COR-L47 (cell line): Measurements from ENCODE around the gene KCNH1.
"Not testable (repeated sequence)": the region's sequence is repeated elsewhere in the genome, so short reads cannot be mapped to it uniquely, and the experiment has no call there.

Experiments
- DNase-seq: peaks from one replicate; lab custom pipeline; 2025; lab: John Stamatoyannopoulos, UW

KCNH1 gene

DNA sequence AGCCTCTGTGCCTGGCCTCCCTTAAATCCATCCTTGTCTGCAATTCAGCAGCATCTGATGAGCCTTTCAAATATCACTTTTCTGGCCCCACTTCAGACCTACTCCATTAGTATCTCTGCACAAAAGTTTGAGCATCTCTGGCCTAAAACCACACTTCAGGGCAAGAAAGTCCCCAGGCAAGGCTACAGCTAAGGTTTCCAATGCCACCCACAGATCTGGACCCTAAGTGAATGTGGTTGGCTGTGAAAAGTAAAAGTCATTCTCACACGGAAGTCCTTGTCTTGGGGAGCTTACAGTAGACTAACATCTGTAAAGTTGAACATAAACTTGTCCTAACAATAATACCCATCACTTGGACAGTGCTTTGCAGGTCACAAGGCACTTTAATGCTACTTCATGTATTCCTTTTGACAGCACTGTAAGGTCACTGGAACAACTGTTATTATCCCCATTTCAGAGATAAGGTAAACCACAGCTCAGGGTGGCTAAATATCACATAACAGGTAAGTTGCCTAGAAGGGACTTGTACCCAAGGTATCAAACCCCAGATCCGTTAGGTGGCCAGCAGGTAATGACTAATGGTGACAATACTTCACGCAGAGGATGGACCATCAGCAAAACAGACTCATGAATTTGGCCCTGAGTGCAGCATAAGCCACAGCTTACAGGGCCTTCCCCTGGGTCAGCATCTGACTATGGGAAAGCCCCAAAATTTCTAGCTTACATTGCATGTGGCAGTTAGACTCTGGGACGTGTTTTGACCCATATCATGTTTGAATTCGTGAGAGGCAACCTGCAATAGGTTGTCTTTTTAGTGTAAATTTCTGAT lies 449.3 kb downstream of the KCNH1 start:
- no peak for DNase-seq

- no peak for DNase-seq
Measured at GRCh38 chr1:210683403-210684047, 450.4 kb downstream of the KCNH1 start.

- DNase-seq, result no peak
Measured at GRCh38 chr1:210681158-210681557, 452.8 kb downstream of the KCNH1 start.

- DNase-seq, result no peak
Measured at GRCh38 chr1:210678306-210678705, 455.6 kb downstream of the KCNH1 start.

GRCh38 chr1:210677533-210677932 lies 456.4 kb downstream of the KCNH1 start:
- no peak for DNase-seq

DNA sequence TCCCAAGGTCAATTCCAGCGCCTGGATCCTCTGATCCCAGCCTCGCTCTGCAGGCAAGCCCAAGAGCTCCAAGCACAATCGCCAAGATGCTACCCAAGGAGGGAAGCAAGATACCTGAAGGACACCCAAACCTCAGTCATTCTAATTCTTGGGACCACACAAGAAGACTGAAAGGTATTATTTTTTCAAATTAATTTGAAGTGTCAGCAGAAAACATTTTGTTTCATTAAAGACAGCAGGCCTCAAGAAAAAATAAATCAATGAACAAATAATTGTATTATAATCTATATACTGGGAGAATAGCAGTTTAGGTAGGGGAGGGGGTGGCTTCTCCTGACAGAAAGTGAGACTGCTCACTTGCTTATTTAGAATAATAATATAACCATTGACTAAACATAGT lies 457.4 kb downstream of the KCNH1 start:
- no peak for DNase-seq

GRCh38 chr1:210674151-210674550 lies 459.8 kb downstream of the KCNH1 start:
- DNase-seq, result no peak

- peak; percentile 25 for DNase-seq
Measured at GRCh38 chr1:210669951-210670350, 464.0 kb downstream of the KCNH1 start.

DNA sequence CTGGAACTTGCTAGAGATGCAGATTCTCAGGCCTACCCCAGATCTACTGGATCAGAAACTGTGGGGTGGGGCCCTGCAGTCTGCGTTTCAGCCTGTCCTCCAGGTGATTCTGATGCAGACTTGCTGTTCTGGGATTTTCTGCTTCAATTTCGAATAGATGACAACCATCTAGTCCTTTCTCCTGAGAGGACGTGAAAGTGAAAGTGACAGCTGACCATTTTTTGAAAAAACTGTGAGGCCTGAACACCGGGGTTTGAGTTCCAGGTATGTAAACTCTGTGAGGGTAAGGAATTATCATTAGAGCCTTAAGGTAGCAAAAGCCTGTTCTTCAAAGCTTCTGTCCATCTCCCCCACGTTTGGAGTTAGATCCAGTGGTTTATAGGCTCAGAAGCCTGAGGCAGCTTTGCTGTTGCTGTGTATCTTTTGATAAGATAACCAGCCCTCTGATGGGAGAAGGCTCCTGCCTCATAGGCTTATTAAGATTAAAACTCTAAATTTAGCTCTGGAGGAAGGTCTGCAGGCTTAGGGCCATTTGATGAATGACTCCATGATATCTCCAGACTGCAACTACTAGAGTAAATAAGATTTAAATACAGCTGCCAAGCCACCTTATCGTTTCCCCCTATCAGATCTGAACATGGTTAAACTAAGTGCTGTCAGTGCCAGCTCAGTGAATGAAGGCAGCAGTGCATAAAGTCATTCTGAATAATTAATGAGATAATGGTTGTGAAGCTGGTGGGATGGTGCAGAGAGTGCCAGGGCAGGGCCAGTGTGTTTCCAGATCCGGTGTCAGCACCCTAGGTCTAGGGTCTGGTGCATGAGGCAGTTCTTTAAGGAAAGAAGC lies 470.0 kb downstream of the KCNH1 start:
- peak; percentile 67 for DNase-seq

DNA sequence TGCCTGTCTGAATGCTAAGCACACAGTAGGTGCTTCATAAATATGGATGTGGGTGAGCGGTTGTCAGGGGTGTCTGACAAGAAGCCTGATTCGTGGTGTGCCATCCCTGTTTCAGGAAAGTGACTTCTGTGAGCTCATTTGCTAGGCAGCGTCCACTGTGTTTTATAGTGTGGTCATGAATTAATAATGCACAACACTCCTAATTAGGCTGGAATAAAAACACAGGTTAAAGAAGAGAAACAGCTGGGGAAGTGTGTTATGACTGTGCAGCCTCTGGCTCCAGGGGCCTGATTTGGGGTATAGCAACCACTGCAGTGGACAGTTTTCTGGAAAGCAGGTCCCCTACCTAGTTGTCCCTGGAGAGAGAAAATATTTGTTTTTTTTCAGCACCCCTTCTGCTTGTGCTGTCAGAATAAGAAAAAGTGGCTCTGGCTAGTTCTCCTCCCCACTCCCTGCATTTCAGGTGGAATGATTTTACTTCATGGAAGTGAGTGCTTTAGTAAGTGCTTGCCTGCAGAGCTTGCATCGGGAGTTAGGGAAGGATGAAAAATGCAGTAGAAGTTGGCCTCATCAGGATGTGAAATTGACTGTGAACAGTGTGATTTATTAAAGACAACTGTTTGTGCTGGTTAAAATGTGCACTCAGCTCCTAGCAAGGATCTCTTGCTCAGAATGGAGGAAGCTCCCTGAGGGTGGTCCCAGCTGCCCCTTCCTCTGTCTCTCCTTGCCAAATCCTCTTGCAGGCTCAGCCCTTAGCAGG lies 471.5 kb downstream of the KCNH1 start:
- peak; percentile 29 for DNase-seq

DNA sequence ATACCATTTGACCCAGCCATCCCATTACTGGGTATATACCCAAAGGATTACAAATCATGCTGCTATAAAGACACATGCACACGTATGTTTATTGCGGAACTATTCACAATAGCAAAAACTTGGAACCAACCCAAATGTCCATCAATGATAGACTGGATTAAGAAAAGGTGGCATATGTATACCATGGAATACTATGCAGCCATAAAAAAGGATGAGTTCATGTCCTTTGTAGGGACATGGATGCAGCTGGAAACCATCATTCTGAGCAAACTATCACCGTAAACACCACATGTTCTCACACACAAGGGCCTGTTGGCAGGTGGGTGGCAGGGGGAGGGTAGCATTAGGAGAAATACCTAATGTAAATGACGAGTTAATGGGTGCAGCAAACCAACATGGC lies 472.4 kb downstream of the KCNH1 start:
- DNase-seq, result not testable (repeated sequence)

- no peak for DNase-seq
Measured at GRCh38 chr1:210657806-210658205, 476.1 kb downstream of the KCNH1 start.

- no peak for DNase-seq
Measured at GRCh38 chr1:210655511-210655910, 478.4 kb downstream of the KCNH1 start.

DNA sequence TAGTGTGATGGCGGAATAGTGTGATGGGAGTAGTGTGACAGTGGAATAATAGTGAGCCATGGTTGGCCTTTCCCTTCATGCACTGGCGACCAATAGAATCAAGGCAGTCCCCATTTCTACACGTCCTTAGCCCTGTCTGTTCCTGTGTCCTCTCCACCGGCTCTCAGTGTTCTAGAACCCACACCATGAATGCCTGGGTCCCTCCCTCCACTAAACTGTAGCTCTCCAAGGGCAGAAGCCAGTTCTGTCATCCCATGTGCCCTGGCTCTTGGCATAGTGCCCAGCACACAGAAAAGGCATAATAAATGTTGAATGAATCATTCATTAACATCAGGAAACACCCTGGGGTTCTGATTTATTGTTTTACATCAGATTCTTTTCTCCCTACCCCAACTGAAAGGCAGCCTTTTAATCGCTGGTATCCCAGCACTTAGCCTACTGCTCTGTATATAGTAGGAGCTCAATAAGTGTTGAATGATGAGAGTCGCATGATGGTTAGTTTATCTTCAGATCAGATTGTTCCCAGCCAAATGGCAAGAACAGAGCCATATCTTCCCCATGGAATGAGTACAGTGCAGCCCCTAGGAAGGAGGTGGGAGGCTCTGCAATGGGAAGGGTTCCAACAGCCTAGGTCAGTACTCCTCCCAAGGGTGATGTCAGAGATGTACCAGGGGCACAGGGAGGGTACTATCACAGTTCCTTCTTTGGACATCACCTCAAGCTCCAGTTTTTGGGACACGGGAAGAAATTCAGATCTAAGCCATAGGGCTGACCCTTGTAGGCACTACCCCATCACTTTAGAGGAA lies 479.6 kb downstream of the KCNH1 start:
- no peak for DNase-seq

DNA sequence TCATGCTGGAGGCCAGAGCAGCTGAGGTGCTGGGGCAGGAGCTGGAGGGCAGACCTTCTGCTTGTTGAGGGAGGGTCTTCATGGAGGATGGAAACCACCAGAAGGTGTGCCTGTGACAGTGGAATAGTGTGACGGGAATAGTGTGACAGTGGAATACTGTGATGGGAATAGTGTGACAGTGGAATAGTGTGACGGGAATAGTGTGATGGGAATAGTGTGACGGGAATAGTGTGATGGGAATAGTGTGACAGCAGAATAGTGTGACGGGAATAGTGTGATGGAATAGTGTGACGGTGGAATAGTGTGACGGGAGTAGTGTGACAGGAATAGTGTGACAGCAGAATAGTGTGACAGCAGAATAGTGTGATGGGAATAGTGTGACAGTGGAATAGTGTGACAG lies 480.2 kb downstream of the KCNH1 start:
- no peak for DNase-seq

GRCh38 chr1:210652329-210652954 lies 481.5 kb downstream of the KCNH1 start:
- no peak for DNase-seq

GRCh38 chr1:210650403-210650802 lies 483.5 kb downstream of the KCNH1 start:
- DNase-seq, result peak; percentile 33

GRCh38 chr1:210648588-210649269 lies 485.2 kb downstream of the KCNH1 start:
- DNase-seq, result no peak

DNA sequence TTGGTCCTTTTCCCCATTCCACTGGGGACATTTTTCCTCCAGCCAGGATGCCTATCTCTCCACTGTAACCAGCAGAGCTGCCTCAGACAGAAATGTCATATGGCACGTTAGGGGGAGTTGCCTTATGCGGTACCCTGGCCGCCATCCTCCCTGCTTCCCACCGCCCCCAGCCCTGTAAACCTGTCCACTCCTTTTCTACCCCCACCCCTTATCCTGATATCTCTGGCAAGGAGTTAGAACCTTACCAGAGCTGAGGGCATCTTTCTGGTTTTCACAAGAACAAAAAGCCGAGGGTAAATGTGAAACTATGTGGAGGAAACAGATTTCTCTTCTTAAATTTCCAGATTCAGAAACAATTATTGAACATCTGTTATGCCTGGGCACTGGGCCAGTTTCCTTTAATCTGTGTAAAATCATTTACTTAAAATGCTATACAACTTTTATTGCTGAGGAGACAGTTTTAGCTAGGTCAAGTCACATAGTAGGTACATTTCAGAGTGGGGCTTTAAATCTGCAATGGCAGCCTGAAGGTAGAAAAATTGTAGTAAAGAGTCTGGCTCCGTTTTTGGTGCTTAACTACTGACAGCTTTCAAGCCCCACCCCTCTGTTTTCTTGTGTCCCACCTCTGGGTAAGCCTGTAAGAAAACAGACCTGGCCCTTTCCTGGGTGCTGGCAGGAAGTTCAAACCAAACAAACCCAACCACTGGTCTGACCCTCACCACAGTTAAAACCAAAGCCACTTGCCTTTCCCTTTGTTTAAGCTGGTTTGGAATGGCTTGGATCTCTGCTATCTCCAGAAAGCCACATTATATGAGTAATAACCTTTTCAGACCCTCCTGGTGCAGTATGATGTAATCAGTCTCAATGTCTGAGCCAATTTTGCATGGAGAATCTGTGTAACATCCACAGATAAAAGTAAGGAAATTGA lies 486.3 kb downstream of the KCNH1 start:
- no peak for DNase-seq
